Activated T-cell treated with anti-CD3 and anti-CD28 coated beads for 24 hours (primary cell): ENCODE data around the gene MAN1C1.
"Not testable (repeated sequence)": the region's sequence is repeated elsewhere in the genome, so short reads cannot be mapped to it uniquely, and the experiment has no call there.

Source experiments
- DNase-seq: peaks from one replicate; pipeline ENCODE4 v3.0.0-alpha.2; 2020; ENCODE audit warnings: low read depth

MAN1C1 gene

DNA sequence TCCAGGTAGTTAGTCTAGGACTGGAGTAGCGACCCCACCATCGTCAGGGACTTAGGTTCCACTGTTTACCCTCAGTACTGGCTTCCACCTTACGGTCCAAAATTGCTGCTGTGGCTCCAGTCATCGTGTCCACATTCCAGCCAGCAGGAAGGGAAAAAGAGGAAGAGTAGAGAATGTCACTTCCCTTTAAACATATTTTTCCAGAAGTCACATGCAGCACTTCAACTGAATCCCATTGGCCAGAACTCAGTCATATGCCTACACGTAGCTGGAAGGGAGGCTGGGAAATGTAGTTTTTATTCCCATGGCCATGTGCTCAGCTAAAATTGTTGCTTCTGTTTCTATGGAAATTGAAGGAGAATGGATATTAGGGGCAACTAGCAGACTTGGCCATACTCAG, 99.3 kb downstream of the MAN1C1 start:
- DNase-seq: no peak

DNA sequence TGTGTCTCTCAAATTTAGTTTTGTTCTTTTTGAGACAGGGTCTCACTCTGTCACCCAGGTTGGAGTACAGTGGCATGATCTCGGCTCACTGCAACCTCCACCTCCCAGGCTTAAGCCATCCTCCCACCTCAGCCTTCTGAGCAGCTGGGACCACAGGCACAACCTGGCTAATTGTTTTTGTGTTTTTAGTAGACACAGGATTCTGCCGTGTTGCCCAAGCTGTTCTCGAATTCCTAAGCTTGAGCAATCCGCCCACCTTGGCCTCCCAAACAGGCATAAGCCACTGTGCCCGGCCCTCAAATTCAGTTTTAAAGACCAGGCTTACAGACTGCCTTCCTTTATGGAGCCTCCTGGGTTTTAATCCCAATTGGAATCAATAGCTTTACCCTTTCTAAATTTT, 99.7 kb downstream of the MAN1C1 start:
- DNase-seq: no peak

DNA sequence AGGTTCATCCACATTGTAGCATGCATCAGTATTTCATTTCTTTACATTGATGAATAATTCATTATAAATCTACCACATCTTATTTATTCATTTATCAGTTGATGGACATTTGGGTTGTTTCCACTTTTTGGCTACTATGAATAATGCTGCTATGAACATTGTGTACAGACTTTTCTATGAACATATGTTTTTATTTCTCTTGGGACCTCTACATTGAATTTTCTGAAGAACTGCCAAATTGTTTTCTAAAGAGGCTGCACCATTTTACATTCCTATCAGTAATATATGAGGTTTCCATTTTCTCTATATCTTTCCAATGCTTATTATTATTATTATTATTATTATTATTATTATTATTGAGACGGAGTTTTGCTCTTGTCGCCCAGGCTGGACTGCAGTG, 102.1 kb downstream of the MAN1C1 start:
- no peak for DNase-seq

DNA sequence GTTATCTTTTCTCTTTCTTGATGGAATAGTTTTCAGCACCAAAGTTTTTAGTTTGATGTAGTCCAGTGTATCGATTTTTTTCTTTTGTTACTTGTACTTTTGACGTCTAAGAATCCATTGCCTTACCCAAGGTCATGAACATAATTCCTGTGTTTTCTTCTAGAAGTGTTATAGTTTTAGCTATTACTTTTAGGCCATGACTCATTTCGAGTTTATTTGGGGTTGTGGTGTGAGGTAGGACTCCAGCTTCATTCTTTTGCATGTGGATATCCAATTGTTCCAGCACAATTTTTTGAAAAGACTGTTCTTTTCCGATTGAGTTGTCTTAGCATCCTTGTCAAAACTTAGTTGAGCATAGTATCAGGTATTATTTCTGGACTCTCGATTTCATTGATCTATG, 104.0 kb downstream of the MAN1C1 start:
- no peak for DNase-seq

DNA sequence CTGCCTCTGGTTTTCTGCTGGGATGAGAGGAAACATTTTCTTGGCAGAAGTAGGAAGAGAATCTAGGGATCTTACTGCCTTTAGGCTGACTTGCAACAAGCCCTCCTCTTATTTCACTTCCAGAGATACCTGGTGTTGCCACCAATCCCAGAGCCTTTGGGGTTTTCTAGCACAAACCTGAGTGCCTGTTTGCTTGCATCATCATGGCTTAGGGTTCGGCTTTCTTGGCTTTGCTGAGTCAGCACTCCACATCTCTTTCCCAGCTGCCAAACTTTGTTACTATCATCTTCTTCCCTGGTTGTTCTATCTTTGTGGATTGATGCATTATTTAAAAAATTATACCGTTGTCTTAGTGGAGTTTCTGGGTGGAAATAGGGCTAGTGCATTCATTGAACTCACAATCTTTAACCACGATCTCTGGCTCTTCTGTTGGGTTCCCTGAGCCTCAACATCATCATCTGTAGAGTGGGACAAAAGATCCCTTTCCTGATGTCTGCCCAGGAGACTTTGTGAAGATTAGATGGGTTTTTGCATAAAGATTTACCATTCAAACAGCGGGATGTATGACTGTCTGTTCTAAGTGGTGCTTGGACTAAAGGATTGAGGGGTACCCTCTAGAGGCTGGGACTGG, 106.8 kb downstream of the MAN1C1 start:
- no peak for DNase-seq

DNA sequence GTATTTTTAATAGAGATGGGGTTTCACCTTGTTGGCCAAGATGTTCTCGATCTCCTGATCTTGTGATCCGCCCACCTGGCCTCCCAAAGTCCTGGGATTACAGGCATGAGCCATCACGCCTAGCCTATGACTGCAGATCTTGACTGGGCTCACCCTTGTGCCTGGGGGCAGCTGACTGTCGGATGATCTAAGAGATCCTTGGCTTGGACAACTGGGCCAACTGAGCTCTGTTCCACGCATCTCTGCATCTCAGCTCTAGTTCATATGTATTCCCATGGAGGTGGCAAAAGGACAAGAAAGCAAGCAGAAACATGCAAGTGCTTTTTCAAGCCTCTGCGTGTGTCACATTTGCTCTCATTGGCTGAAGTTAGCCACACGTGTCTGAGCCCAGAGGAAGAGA, 107.6 kb downstream of the MAN1C1 start:
- DNase-seq: no peak

DNA sequence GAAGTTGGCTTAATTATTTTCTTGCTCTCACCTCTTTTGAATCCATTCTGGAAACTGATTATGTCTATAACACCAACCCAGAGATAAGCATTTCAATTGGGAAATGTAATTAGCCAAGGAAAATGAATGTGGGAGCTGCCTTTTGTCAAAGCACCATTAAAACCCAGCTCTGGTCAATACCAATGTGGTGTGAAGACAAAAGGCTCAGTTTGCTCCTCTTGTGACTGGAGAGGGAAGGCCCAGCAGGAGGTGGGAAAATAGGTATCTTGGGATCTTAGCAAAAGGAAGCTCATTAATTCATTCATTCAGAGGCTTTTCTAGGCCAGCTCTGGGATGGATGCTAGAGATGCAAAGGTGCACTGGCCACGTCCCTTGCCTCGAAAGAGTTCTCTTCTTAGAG, 108.4 kb downstream of the MAN1C1 start:
- DNase-seq: no peak

DNA sequence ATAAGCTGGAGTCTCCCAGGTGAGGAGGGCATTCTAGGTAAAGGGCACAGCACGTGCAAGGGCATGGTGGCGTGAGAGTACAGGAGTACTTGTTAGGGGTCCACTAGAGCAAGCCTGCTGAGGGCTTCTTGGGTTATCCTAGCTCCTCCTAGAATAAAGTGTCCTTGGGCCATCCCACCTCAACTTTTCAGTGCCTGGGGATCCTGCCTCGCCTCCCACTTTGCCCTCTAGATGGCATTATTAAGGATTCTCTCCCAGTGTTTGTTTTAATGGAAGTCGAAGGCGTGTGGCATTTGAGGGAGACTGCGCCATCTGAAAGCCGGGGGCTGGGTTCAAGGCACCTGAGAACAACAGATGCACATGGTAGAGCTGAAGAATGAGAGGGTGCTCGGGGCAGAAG, 108.9 kb downstream of the MAN1C1 start:
- no peak for DNase-seq

DNA sequence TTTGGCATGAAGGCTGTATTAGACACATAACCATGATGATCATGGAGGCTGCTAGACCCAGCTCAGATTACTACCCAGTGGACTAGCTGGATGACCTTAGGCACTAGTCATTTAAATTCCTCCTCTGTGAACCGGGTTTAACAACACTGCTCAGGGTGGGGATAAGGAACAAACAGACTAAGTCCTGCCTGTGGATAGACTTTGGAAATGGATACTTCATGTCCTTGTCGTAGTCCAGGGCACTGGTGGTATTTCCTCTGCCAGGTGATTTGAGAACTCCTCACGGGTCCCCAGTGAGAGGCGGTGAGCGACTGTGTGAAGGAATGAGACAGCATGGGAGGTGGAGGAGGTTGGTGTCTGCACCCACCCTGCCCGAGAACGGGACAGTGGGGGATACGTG, 110.5 kb downstream of the MAN1C1 start:
- DNase-seq: no peak

DNA sequence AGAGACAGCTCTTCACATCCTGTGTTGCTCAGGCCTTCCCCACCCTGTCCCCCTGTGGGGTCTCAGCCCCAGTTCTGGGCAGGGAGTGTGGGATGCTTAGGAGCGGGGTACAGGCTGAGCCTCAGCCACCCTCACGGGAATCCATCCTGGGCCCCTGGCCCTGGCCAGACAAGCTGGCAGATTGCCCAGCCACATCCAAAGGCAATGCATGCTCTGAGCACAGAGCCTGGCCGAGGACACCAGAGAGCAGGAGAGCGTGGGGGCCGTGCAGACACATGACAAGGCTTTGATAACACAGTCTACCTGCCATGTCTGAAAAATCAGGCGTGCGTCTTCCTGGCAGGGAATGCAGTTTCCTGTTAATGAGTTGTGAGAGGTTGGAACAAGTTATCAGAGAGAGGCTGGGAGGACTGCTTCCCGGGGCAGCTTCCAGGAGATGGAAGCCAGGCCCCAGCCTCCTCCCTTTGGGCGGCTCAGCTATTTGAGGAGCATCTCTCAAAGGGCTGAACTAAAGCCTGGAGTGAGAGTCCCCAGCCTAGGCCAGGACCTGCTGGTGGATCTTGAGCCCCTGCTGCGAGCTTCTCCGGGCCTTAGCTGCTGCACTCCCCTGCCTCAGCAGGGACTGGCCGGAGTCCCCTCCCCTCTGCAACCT, 111.2 kb downstream of the MAN1C1 start:
- no peak for DNase-seq

DNA sequence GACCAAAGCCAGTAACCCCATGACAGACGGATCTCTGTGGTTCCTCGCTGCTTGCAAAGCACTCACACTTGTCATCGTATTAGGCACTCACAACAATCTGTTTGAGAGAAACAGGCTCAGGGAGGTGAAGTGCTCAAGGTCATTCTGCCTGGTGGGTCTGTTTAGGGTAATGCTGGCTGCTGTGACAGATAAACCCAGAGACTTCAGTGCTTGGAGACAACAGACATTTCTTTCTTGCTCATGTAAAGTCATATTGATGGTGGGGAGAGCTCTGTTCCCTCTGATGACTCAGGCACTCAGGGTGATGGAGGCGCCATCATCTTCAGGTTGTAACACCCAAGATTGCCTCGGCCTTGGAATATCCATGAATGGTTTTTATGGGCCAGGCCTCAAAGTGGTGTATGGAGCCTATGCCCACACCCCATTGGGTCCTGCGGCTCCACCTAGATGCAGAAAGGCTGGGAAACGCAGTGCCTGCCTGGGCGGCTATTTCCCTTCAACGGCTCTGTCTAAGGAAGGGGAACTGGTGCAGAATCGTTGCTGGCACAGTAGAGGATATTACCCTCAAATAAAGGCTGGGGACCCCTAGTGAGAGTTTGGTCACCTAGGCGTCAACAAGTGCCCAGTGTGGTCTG, 111.8 kb downstream of the MAN1C1 start:
- no peak for DNase-seq

DNA sequence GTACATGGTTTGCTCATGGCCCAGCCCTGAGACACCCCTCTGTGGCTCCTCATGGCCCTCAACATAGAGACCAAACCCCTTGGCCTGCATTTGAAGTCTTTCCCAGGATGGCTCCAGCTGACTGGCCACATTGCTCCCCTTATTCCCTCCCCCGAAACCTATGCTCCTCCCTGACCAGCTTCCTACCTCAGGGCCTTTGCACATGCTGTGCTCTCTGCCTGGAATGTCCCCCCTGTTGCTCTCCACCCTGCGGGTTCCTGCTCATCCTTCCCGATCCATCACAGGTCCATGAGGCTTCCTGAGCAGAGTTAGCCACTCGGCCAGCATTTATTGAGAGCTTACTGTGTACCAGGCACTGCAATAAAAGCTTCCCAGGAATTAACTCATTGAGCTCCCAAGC, 112.5 kb downstream of the MAN1C1 start:
- DNase-seq: no peak

DNA sequence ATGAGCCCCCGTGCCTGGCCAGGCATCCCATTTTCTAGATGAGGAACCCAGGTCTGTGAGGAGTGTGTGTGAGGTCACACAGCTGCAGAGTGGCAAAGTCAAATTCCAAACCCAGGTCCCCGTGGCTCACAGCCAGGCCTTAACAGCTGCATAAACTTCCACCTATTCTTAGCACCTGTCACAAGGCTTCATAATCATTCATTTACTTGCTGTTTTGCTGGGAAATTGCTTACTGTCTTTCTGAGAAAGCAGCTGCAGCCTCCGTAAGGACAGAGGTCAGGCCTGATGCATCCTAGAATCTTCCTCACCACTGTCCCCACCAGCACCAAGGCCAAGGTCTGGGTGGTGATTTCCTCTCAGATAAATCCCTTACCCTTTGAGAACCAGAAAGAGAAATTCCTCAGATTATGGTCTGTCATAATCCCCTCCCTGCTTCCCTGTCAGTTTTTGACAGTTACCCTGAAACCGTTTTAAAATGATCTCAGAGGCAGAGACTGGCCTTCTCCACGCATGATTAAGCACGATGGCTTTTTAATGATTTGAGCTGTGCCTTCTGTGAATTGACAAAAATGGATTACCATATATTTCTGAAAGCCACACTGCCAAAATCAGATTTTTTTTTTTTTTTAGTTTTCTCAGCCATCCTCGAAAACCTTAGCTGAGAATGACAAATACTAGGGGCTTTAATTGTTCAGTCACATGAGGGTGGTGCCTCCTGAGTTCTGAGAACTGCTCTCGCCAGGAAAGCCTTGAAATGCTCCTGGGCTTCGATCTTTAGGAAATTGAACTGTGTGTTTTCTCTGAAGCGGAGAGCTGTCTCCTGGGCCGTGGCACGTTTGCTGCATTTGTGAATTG, 113.4 kb downstream of the MAN1C1 start:
- DNase-seq: no peak

DNA sequence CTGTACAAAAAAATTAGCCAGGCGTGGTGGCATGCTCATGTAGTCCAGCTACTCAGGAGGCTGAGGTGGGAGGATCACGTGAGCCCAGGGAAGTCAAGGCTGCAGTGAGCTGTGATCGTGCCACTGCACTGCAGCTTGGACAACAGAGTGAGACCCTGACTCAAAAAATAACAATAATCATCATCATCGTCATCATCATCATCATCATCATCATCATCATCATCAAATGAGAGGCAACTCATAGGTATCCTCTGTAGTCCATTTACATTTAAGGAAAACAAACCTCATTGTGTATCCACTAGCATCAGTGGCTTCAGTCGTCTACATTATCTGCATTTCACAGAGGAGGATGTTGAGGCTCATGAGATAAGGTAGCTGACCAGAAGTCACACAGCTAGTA, 114.6 kb downstream of the MAN1C1 start:
- no peak for DNase-seq

DNA sequence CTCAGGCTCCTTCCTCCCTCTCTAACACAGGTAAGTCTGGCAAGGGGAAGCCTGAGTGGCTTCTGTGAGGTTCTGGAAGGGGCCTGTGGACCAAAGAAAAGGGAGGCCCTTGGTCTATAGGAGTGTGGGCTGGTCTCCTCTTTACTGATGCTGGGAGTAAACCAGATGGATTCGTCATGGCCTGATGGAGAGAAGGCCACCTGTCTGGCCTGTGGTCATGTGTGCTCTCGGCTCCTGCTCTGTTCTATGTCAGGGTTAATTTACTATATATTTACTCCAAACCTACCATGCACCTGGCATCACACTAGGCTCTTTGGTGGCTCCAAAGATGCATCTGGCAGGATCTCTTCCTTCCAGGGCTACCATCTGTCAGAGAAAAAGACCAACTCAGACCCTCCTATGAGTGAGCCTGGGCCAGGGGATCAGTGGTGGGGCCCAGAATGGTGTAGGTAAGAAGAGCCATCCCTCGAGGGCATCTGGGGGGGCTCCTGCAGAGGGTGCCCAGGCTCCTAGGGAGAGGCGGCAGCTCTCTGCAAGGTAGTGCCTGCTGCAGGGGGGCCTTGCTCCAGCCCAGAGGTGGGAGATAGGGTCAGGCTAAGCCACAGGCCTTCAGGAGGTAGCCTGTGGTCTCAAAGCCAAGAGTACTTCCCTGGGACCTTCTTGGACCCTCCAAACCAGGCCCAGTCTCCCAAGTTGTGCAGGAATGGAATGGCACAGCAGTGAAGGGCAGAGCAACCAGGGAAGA, 115.2 kb downstream of the MAN1C1 start:
- DNase-seq: no peak

DNA sequence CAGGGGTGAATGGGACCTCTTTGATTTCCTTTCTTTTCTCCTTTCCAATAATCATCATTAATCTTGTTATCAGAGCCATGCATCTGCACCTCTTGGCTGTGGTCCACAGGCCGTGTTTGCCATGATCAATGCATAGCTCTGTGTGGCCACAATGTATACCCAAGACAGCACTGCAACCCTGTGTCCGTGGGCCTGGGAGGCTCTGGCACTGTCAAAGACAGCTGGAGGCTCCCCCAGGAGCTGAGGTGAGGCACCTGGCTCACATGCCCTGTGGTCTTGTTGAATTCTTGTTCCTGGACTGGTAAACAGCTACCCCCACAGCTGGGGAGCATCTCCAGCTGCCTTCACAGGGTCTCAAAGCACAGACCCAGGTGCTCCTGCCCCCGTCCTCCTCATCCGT, 116.2 kb downstream of the MAN1C1 start:
- no peak for DNase-seq

DNA sequence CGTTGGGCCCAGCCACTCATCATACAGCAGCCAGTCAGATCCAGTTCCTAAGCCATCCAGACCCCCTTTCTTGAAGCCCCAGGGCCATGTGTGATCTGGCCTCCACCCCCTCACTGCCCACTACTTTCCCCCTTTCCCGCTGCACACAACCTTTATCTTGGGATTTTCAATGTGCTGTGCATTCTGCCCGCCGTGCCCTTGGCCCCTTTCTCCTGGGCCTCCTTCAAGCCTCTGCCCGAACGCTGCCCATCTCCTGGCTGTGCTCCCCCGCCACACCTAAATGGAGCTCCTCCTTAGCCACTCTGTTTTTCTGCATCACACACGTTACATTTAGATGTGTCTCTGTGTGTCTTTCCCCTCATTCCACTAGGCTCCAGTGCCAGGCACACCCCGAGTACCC, 116.7 kb downstream of the MAN1C1 start:
- DNase-seq: no peak

DNA sequence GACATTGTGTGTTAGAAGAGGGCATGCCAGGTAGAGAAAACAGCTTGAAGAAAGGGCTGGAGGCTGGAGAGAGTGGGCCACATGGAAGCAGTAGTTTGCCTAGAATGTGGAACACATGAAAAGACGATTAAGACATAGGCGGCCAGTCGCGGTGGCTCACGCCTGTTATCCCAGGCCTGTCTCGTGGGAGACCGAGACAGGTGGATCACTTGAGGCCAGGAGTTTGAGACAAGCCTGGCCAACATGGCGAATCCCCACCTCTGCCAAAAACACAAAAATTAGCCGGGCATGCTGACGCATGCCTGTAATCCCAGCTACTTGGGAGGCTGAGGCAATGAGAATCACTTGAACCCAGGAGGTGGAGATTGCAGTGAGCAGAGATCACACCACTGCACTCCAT, 118.4 kb downstream of the MAN1C1 start:
- not testable (repeated sequence) for DNase-seq

DNA sequence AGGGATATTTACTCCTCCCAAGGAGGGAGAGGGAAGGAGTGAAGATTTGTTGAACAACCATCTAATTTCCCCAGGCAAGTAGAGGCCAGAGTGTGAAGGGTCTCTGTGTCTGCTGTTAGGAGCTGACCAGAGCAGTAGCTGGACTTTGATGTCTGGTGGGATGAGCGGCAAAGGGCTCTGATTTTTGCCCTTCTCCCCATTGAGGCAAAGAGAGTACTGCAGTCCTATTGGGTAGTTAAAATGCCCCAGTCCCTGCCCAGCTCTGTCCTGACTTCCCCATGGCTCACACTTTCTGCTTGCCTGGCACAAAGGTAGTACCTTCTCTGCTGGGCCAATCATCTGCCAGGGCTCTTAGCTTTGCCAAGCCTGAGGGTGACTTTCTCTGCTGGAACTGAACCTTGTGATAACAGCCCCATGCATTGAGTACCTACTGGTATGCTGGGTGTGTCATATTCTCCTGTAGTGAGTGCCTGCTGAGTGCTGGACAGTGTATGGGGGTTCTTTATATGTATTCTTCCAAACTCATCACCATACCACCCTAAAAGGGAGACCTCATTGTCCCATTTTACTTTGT, 119.5 kb downstream of the MAN1C1 start:
- no peak for DNase-seq

DNA sequence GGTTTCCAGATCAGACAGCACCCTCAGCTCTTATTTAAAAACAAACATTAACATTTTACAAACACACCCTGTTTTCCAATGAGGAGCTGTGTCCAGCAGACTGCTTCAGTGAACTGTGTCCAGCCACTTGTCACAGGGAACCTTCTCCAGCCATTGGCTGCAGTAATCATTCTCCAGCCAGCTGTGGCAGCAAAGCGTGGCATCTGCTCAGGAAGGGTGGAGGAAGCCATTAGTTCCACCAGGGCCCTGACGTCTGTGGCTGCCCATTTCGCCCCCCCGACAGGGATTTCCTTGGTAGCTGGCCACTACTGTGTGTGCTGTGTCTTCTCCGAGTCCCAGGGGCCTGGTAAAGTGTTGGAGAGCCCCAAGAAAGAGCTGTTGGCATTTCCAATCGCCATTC, 120.5 kb downstream of the MAN1C1 start:
- DNase-seq: no peak

DNA sequence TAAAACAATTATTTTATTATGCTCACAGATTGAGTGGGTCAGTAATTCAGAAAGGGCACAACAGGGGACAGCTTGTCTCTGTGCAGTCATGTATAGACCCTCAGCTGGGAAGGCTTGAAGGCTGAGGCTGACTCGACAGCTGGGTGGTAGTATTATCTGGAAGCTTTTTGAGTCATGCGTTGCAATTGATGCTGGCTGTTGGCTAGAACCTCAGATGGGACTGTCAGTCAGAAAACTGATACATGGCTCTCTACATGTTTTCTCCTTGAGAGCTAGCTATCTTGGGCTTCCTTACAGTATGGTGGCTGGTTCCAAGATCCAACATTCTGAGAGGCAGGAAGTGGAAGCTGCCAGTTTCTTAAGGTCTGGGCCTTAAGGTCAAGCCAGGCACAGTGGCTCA, 121.9 kb downstream of the MAN1C1 start:
- no peak for DNase-seq

DNA sequence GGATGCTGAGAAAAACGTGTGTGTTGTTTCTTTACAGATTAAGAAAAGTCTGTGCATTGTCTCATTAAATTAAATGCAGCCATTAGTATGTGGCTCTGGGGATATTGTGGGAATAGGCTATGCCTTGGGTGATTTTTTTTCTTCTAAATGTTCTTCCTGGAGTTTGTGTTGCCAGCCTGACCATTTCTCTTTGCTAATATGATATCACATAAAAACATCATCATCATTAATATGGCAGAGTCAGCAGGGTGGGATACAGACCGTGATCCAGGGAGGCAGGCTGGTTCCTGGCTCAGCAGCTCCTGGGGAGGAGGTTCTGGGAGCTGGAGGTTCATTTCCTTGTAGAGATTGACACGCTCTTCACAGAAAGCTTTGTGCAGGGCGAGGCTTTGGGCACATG, 122.8 kb downstream of the MAN1C1 start:
- no peak for DNase-seq
